Osteoblast (primary cell): ENCODE data around the gene DHRS1. TPM values are rescaled to one million over a fixed set of nuclear protein-coding genes. Genes with fewer than 3 reads are reported as not detected.

ENCODE experiments used
- DNase-seq: peaks from one replicate; pipeline ENCODE4 v3.0.0; 2011; ENCODE audit warnings: low spot score, mixed read lengths; ENCODE audit not compliant: insufficient read length; ENCODE audit errors: missing footprints
- H2AFZ ChIP-seq: 2 replicates; pipeline ENCODE4 v1.6.0; 2011; ENCODE audit warnings: mild to moderate bottlenecking, low read length
- H3K27ac ChIP-seq: 2 replicates; pipeline ENCODE4 v1.5.1; 2011; ENCODE audit warnings: mild to moderate bottlenecking, low read depth, low read length, moderate library complexity
- H3K27me3 ChIP-seq: 2 replicates; pipeline ENCODE4 v1.6.0; 2012; ENCODE audit warnings: mild to moderate bottlenecking, control low read depth, inconsistent platforms, low read length, moderate library complexity; ENCODE audit not compliant: insufficient read depth
- H3K36me3 ChIP-seq: 2 replicates; pipeline ENCODE4 v1.5.1; 2011; ENCODE audit warnings: mild to moderate bottlenecking, low read length, control low read depth, moderate library complexity; ENCODE audit not compliant: insufficient read depth
- H3K4me1 ChIP-seq: 2 replicates; pipeline ENCODE4 v1.5.1; 2011; ENCODE audit warnings: mild to moderate bottlenecking, low read length, control low read depth, moderate library complexity; ENCODE audit not compliant: insufficient read depth
- H3K4me2 ChIP-seq: 2 replicates; pipeline ENCODE4 v1.6.0; 2011; ENCODE audit warnings: mild to moderate bottlenecking, low read length; ENCODE audit not compliant: insufficient read depth
- H3K4me3 ChIP-seq: fragments of 200-600 bp; sonication (generic); 3 replicates; pipeline ENCODE4 v1.5.1; 2012; ENCODE audit warnings: mild to moderate bottlenecking, low read length, inconsistent platforms; ENCODE audit not compliant: insufficient read depth
- H3K79me2 ChIP-seq: 2 replicates; pipeline ENCODE4 v1.6.0; 2012; ENCODE audit warnings: mild to moderate bottlenecking, low read length, control low read depth, inconsistent platforms; ENCODE audit not compliant: insufficient read depth
- H3K9me3 ChIP-seq: 2 replicates; pipeline ENCODE4 v1.5.1; 2011; ENCODE audit warnings: low read depth, low read length, control low read depth
- H4K20me1 ChIP-seq: 2 replicates; pipeline ENCODE4 v1.6.0; 2012; ENCODE audit warnings: mild to moderate bottlenecking, low read length, control low read depth; ENCODE audit not compliant: insufficient read depth
- CTCF ChIP-seq: IDR thresholded peaks from 2 replicates; pipeline ENCODE4 v1.5.1; 2011; ENCODE audit warnings: mild to moderate bottlenecking, low read depth, low read length, moderate library complexity; ENCODE audit errors: extremely low read depth
- total RNA-seq: library from RNA; depleted of rRNA; stranded (reverse); fragments of >200 nt; gene quantifications from 2 replicates; pipeline ENCODE4 v1.2.3, GENCODE V29; 2012

The DHRS1 gene
- total RNA-seq, 1 donor, result 9.8 TPM

GRCh38 chr14:24300326-24300980, 873 bp upstream of the DHRS1 start:
- Histone ChIP-seq H3K27me3 (no peaks in the 10 kb centered on the region), H3K27ac (peak overlapping the region; percentile 55), H4K20me1 (peaks cover 2% of the 10 kb centered on the region), H3K4me1 (peaks cover 21% of the 10 kb centered on the region), H2AFZ (peak overlapping the region; percentile 93), H3K4me2 (peak overlapping the region; percentile 95), H3K79me2 (peaks cover 18% of the 10 kb centered on the region), H3K4me3 (peak overlapping the region; percentile 87), H3K9me3 (no peaks in the 10 kb centered on the region), H3K36me3 (peaks cover 49% of the 10 kb centered on the region)
- peak; percentile 65 for DNase-seq
- TF ChIP-seq CTCF, result no peak

GRCh38 chr14:24298892-24299254, 707 bp downstream of the DHRS1 start:
- DNase-seq, result peak; percentile 97
- Histone ChIP-seq H2AFZ (peak overlapping the region; percentile 93), H3K27ac (peak overlapping the region; percentile 76), H3K9me3 (no peaks in the 10 kb centered on the region), H3K4me1 (peaks cover 21% of the 10 kb centered on the region), H3K4me3 (peak overlapping the region; percentile 87), H3K79me2 (peaks cover 18% of the 10 kb centered on the region), H3K36me3 (peaks cover 42% of the 10 kb centered on the region), H4K20me1 (peaks cover 2% of the 10 kb centered on the region), H3K27me3 (no peaks in the 10 kb centered on the region), H3K4me2 (peak overlapping the region; percentile 95)
- no peak for TF ChIP-seq CTCF

GRCh38 chr14:24297190-24297964, 2.2 kb downstream of the DHRS1 start:
- TF ChIP-seq CTCF, result peak; percentile 37
- Histone ChIP-seq H3K4me1 (peaks cover 21% of the 10 kb centered on the region), H2AFZ (no peak overlapping the region), H3K4me3 (no peak overlapping the region), H3K36me3 (peaks cover 32% of the 10 kb centered on the region), H3K4me2 (no peak overlapping the region), H3K27ac (no peak overlapping the region), H3K79me2 (peaks cover 18% of the 10 kb centered on the region), H3K27me3 (no peaks in the 10 kb centered on the region), H3K9me3 (no peaks in the 10 kb centered on the region), H4K20me1 (peaks cover 2% of the 10 kb centered on the region)
- DNase-seq, result peak; percentile 15
